ENCODE data around the gene DNAJC18. TPM values are rescaled to one million over a fixed set of nuclear protein-coding genes. Genes with fewer than 3 reads are reported as not detected.

The DNAJC18 gene
- total RNA-seq, 1 experiment from 2014 or later: 9.0 TPM

DNA sequence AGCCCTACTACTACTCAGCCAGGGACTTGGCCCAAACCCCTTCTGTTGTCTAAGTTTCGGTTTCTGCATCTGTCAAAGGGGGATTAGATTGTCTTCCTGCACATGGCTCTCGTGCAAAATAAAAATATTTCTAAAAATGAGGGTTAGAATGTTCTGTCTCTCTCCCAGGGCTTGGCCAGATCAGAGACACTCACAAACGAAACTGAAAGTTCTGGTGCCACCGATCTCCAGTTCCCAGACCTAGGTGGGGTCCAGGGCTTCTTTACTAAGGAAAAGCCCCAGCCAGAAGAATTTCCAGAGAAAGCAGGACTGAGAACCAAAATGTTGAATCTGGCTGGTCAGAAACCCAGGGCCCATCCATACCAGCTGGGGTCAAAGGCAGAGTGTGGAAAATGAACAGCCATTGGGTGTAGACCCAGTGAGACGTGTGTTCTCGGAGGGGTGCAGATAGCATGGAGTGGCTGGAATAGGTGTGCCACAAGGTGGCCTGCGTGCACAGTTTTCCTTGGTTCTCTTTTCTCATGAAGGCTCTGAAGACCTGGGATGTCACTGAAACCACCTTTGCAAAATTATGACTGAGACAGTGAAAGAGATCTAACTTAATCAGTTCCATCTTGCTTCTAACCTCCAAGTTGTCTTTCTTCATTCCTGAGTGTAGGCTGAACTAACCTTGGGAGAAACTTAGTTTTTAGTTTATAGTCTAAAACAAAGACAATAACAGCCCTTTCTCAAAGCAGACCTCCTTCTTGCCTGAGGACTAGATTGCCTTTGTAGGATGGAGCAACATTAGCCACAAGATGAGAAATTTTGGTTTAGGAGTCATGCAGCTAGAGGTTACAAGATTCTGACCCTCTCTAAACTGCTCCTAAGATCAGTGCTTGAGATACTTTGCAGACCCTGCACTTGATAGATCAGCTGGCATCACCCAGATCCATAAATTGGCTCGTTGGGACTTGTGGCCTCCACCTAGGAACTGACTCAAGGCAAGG lies 54.0 kb downstream of the DNAJC18 start:
- Histone ChIP-seq H3K9me3 (ENCODE audit: low read length) (no peaks in the 10 kb centered on the region), H3K4me3 (ENCODE audit: low read length) (peak overlapping the region; percentile 5; the same call in 1 of the 2 replicates), H3K36me3 (ENCODE audit: insufficient read depth, low read length) (no peaks in the 10 kb centered on the region), H3K4me2 (ENCODE audit: low read depth, low read length, poor library complexity, severe bottlenecking) (peak overlapping the region; percentile 62), H2AFZ (ENCODE audit: low read length) (no peak overlapping the region), H4K20me1 (ENCODE audit: insufficient read depth, low read depth, low read length) (no peaks in the 10 kb centered on the region), H3K9me2 (replicated peaks; ENCODE audit: insufficient read depth, low read length) (no peaks in the 10 kb centered on the region), H3K4me1 (ENCODE audit: low read length) (peaks cover 67% of the 10 kb centered on the region), H3K79me2 (ENCODE audit: low read length) (peaks cover 1% of the 10 kb centered on the region; the same call in 1 of the 2 replicates), H3K9ac (ENCODE audit: low read length) (peak overlapping the region; percentile 46), H3K27me3 (ENCODE audit: low read length) (no peaks in the 10 kb centered on the region), H3K27ac (ENCODE audit: low read length) (no peak overlapping the region; the same call in 1 of the 2 replicates)
- no peak for DNase-seq

DNA sequence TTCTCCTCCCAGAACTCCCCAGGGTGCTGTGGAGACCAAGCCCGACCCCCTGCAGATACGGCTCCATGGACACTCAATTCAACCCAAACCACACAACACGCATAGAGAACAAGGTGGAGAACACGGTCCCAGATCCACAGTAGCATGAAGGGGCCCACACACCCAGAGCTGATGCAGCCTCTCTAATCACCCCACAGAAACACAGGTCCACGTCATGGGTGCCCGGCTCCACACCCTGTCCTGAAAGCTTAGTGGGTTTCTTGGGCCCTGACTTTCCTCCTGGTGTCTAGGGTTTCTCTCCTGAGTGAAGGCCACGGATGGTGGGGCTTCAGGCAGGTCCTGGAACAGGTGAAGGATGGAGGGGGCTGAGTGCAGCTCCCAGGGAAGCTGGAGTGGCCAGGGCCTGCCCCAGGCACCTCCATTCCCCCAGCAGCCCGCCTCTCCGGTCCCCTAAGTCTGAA lies 54.7 kb downstream of the DNAJC18 start:
- Histone ChIP-seq H3K9me3 (ENCODE audit: low read length) (no peaks in the 10 kb centered on the region), H4K20me1 (ENCODE audit: insufficient read depth, low read depth, low read length) (no peaks in the 10 kb centered on the region), H3K4me1 (ENCODE audit: low read length) (peaks cover 60% of the 10 kb centered on the region), H3K9ac (ENCODE audit: low read length) (peak overlapping the region; percentile 46), H3K9me2 (replicated peaks; ENCODE audit: insufficient read depth, low read length) (no peaks in the 10 kb centered on the region), H3K79me2 (ENCODE audit: low read length) (no peaks in the 10 kb centered on the region), H2AFZ (ENCODE audit: low read length) (no peak overlapping the region), H3K27ac (ENCODE audit: low read length) (no peak overlapping the region), H3K36me3 (ENCODE audit: insufficient read depth, low read length) (no peaks in the 10 kb centered on the region), H3K4me2 (ENCODE audit: low read depth, low read length, poor library complexity, severe bottlenecking) (peak overlapping the region; percentile 62), H3K4me3 (ENCODE audit: low read length) (peak overlapping the region; percentile 5; the same call in 1 of the 2 replicates), H3K27me3 (ENCODE audit: low read length) (no peaks in the 10 kb centered on the region)
- no peak for DNase-seq

DNA sequence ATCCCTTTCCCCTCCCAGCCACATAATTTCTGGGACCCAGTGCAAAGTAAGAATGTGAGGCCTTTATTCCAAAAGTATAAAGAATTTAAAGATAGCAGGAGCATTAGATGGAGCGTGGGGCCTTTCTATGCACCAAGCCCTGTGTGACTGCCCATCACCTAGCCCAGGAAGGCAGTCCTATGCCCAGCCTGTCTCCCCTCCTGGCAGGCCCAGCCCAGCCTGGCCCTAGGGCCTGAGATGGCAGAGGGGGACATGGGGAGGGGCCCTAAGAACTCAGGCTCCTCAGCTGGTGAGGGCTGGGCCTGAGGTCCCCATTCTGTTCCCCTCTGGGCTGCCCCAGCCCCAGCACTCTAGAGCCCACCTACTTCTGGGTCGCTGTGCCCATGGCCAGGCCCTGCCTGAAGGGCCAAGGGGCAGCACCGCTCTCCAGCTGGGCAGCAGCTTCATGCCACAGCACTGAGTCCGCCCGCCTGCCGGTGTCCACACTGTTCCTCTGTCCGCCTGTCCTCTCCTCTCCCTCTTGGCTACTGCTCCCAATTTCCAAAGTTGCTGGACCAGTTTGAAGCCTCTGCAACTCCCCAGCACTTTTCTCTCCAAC lies 55.2 kb downstream of the DNAJC18 start:
- H3K79me2 ChIP-seq (ENCODE audit: low read length): no peaks in the 10 kb centered on the region
- H3K27me3 ChIP-seq (ENCODE audit: low read length): no peaks in the 10 kb centered on the region
- no peak overlapping the region for H3K4me3 ChIP-seq (ENCODE audit: low read length)
- peaks cover 54% of the 10 kb centered on the region for H3K4me1 ChIP-seq (ENCODE audit: low read length)
- H3K9me3 ChIP-seq (ENCODE audit: low read length): no peaks in the 10 kb centered on the region
- peak overlapping the region; percentile 62 for H3K4me2 ChIP-seq (ENCODE audit: low read depth, low read length, poor library complexity, severe bottlenecking)
- no peak overlapping the region for H2AFZ ChIP-seq (ENCODE audit: low read length)
- DNase-seq: no peak
- H3K9me2 ChIP-seq (replicated peaks; ENCODE audit: insufficient read depth, low read length): no peaks in the 10 kb centered on the region
- H4K20me1 ChIP-seq (ENCODE audit: insufficient read depth, low read depth, low read length): no peaks in the 10 kb centered on the region
- no peak overlapping the region for H3K27ac ChIP-seq (ENCODE audit: low read length)
- H3K9ac ChIP-seq (ENCODE audit: low read length): peak overlapping the region; percentile 46; the same call in 1 of the 2 replicates
- no peaks in the 10 kb centered on the region for H3K36me3 ChIP-seq (ENCODE audit: insufficient read depth, low read length)

DNA sequence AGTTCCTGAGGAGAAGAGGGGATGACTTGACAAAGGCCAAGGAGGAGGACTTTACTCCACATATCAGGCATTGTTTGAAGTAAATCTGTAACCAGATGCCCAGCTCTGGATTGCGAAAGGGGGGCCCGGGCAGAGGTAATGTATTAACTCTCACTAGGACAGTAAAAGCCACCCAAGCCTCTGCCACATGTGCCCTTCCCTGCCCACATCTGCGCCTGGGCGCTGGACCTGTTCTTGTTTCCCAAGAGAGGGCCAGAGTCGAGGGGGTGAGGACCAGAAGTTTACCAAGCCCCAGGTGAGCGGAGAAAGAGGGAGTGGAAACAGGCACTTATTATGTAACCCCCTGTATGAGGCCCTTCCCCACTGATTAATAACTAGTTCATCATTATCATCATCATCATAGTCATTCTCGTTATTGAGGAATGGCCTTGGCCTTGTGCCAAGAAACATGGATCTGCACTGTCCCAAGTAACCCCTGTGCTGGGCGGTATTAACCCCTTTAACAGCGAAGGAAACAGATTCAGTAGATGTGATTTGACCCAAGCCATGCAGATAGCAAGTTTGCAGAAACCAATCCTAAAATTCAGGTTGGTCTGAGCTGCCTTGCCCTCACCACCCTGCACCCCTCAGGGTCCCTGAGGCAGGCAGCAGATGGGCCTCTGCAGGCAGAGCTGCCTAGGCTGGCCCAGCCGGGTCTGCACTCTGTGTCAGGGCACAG lies 55.9 kb downstream of the DNAJC18 start, which contains the start of gene SLC23A1:
TSS of gene SLC23A1 (minus strand) at position 23 of the 718 bp plus-strand sequence. CDS start 44 bp downstream, outside the sequence.
- no peak within 1 kb of the TSS for H3K27ac ChIP-seq (ENCODE audit: low read length)
- no peak within 1 kb of the TSS for H3K4me2 ChIP-seq (ENCODE audit: low read depth, low read length, poor library complexity, severe bottlenecking)
- no peak for DNase-seq
- no peaks in the 10 kb centered on the region for H4K20me1 ChIP-seq (ENCODE audit: insufficient read depth, low read depth, low read length)
- H3K4me1 ChIP-seq (ENCODE audit: low read length): peaks cover 48% of the 10 kb centered on the region
- H2AFZ ChIP-seq (ENCODE audit: low read length): no peak within 1 kb of the TSS
- H3K9me3 ChIP-seq (ENCODE audit: low read length): no peaks in the 10 kb centered on the region
- H3K36me3 ChIP-seq (ENCODE audit: insufficient read depth, low read length): no peaks in the 10 kb centered on the region
- H3K79me2 ChIP-seq (ENCODE audit: low read length): no peaks in the 10 kb centered on the region
- no peak within 1 kb of the TSS; the same call in 1 of the 2 replicates for H3K9ac ChIP-seq (ENCODE audit: low read length)
- no peaks in the 10 kb centered on the region for H3K27me3 ChIP-seq (ENCODE audit: low read length)
- H3K4me3 ChIP-seq (ENCODE audit: low read length): no peak within 1 kb of the TSS
- H3K9me2 ChIP-seq (replicated peaks; ENCODE audit: insufficient read depth, low read length): no peaks in the 10 kb centered on the region

DNA sequence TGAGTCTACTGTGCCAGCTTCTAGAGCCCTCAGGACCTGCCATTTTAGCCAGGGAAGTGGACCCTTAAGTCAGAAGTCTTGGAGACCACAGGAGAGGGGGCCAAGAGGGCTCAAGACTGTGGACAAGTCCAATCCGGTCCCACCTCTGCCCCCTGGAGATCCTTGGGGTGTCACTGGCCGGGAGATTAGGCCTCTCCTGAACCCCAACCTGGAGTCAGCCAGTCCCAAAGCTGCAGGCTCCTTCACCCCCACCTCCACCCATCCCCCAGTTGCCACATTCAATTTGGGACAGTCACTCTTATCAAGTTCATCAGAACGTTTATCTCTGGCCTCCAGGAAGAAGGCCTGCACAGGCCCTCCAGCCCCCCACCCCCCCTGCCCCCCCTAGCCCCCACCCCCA lies 56.5 kb downstream of the DNAJC18 start:
- Histone ChIP-seq H3K4me2 (ENCODE audit: low read depth, low read length, poor library complexity, severe bottlenecking) (no peak overlapping the region), H4K20me1 (ENCODE audit: insufficient read depth, low read depth, low read length) (no peaks in the 10 kb centered on the region)
- DNase-seq: no peak

DNA sequence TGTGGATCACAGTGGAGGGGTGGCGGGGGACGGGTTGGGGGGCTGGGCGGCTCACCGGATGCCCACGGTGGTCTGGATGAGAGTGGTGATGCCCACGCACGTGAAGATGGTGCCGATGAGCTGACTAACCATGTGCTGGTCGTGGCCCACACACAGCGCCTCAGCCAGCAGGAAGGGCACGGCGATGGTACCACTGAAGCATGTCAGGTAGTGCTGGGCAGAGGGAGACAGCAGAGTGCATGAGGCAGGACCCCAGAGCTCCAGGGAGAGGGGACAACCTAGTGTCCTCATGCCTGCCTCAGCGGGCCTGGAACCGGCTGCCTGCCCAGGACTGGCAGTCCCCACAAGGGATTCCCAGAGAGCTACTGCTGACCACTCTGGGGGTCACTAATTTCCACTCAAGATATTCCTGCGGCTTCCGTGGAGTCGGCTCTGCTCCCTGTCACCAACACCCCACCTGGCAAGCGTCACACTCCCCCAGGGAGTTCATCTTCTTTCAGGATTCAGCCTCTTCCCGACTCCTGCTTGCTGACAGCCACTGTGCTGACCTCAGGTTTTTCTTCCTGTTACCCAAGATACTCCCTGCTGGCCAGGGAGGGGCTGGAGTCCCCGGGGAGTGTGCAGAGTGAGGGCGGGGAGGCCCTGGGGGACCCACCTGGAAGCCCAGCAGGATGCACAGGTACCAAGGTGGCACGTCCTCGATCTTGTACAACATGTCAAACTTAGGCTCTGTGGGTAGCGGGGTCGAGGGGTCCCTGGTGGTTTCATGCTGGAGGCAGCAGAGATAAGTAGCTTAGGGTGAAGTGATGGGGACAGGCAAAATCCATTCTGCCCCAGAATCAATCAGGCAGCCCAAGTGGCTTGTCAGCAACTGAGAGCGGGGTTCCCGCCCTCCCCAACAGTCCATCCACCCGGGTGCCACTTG lies 57.2 kb downstream of the DNAJC18 start:
- Histone ChIP-seq H3K4me1 (ENCODE audit: low read length) (peaks cover 37% of the 10 kb centered on the region), H2AFZ (ENCODE audit: low read length) (no peak overlapping the region), H3K9me2 (replicated peaks; ENCODE audit: insufficient read depth, low read length) (no peaks in the 10 kb centered on the region), H4K20me1 (ENCODE audit: insufficient read depth, low read depth, low read length) (no peaks in the 10 kb centered on the region), H3K27ac (ENCODE audit: low read length) (no peak overlapping the region), H3K4me3 (ENCODE audit: low read length) (no peak overlapping the region), H3K4me2 (ENCODE audit: low read depth, low read length, poor library complexity, severe bottlenecking) (no peak overlapping the region), H3K9me3 (ENCODE audit: low read length) (no peaks in the 10 kb centered on the region), H3K79me2 (ENCODE audit: low read length) (no peaks in the 10 kb centered on the region), H3K36me3 (ENCODE audit: insufficient read depth, low read length) (no peaks in the 10 kb centered on the region), H3K9ac (ENCODE audit: low read length) (no peak overlapping the region; the same call in 1 of the 2 replicates), H3K27me3 (ENCODE audit: low read length) (no peaks in the 10 kb centered on the region)
- no peak for DNase-seq

More for the DNA sequence above, 56.5 kb downstream of the DNAJC18 start:
- Histone ChIP-seq H3K36me3 (ENCODE audit: insufficient read depth, low read length) (no peaks in the 10 kb centered on the region), H2AFZ (ENCODE audit: low read length) (no peak overlapping the region), H3K4me3 (ENCODE audit: low read length) (no peak overlapping the region), H3K9me2 (replicated peaks; ENCODE audit: insufficient read depth, low read length) (no peaks in the 10 kb centered on the region), H3K27me3 (ENCODE audit: low read length) (no peaks in the 10 kb centered on the region), H3K9ac (ENCODE audit: low read length) (no peak overlapping the region), H3K79me2 (ENCODE audit: low read length) (no peaks in the 10 kb centered on the region), H3K9me3 (ENCODE audit: low read length) (no peaks in the 10 kb centered on the region), H3K27ac (ENCODE audit: low read length) (no peak overlapping the region), H3K4me1 (ENCODE audit: low read length) (peaks cover 42% of the 10 kb centered on the region)

DNA sequence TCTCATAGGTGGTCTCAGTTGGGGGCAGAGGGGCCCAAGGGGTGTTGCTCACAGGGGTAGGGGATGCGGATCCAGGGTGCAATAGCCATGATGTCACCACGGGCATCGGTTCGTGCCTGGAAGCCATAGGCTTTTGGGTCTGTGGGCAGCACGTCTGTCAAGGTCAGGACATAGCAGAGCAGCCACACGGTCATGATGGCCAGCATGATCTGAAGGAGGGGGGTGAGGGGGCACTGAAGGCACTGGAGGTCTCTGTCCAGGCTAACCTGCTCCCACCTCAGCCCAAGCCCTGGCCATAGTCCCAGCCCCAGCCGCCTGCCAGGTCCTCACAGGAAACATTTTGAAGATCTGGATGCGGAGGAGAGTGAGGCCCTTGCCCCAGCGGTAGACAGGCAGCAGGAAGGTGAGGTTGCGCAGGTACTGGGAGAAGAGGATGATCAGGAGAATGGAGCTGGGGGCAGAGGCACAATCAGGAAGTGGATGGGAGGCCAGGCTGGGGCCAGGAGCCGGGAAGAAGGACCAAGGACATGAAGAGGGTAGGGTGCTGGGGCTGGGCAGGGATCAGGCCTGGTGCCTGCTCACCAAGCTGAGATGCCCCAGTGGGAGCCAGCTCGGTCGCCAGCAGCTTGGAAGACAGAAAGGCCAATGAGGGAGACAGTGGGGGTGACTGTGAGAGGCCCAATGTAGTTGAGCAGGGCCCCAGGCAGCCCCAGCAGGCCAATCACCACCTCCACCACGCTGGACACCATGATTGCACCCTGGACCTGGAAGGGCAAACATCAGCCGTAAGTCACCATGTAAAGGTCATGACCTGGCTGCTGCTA lies 59.5 kb downstream of the DNAJC18 start:
- H3K4me2 ChIP-seq (ENCODE audit: low read depth, low read length, poor library complexity, severe bottlenecking): no peak overlapping the region

More for the DNA sequence above, 59.5 kb downstream of the DNAJC18 start:
- DNase-seq: no peak
- H4K20me1 ChIP-seq (ENCODE audit: insufficient read depth, low read depth, low read length): no peaks in the 10 kb centered on the region
- no peak overlapping the region for H2AFZ ChIP-seq (ENCODE audit: low read length)
- no peaks in the 10 kb centered on the region for H3K9me2 ChIP-seq (replicated peaks; ENCODE audit: insufficient read depth, low read length)
- H3K9ac ChIP-seq (ENCODE audit: low read length): no peak overlapping the region
- no peaks in the 10 kb centered on the region for H3K27me3 ChIP-seq (ENCODE audit: low read length)
- no peaks in the 10 kb centered on the region for H3K36me3 ChIP-seq (ENCODE audit: insufficient read depth, low read length)
- no peaks in the 10 kb centered on the region for H3K9me3 ChIP-seq (ENCODE audit: low read length)
- H3K4me1 ChIP-seq (ENCODE audit: low read length): peaks cover 21% of the 10 kb centered on the region
- H3K27ac ChIP-seq (ENCODE audit: low read length): no peak overlapping the region
- no peak overlapping the region for H3K4me3 ChIP-seq (ENCODE audit: low read length)
- no peaks in the 10 kb centered on the region for H3K79me2 ChIP-seq (ENCODE audit: low read length)
